BLaER1 (cell line): Measurements from ENCODE around the gene SLCO2B1.

ENCODE experiments used
- H3K27ac ChIP-seq: shearing (Covaris generic); formaldehyde crosslinking; 2 replicates; pipeline ENCODE4 v1.8.1; 2022
- H3K27me3 ChIP-seq: shearing (Covaris generic); formaldehyde crosslinking; 2 replicates; pipeline ENCODE4 v1.8.1; 2022
- H3K36me3 ChIP-seq: shearing (Covaris generic); formaldehyde crosslinking; 2 replicates; pipeline ENCODE4 v1.8.1; 2022
- H3K4me1 ChIP-seq: shearing (Covaris generic); formaldehyde crosslinking; 2 replicates; pipeline ENCODE4 v1.8.1; 2022
- H3K4me2 ChIP-seq: shearing (Covaris generic); formaldehyde crosslinking; 2 replicates; pipeline ENCODE4 v1.8.1; 2022
- H3K4me3 ChIP-seq: shearing (Covaris generic); formaldehyde crosslinking; 2 replicates; pipeline ENCODE4 v1.8.1; 2022
- H3K9ac ChIP-seq: shearing (Covaris generic); formaldehyde crosslinking; 2 replicates; pipeline ENCODE4 v1.8.1; 2022
- H3K9me3 ChIP-seq: shearing (Covaris generic); formaldehyde crosslinking; 2 replicates; pipeline ENCODE4 v1.8.1; 2022
- H4K20me1 ChIP-seq: shearing (Covaris generic); formaldehyde crosslinking; 2 replicates; pipeline ENCODE4 v1.8.1; 2022
- Cebpa-rat ChIP-seq: shearing (Covaris generic); IDR thresholded peaks from 2 replicates; pipeline ENCODE4 v1.8.1; 2022

SLCO2B1 gene

GRCh38 chr11:75161506-75162095, 10.7 kb downstream of the SLCO2B1 start:
- Histone ChIP-seq H3K4me3 (peak overlapping the region; percentile 44; the same call in 1 of the 2 replicates), H3K9me3 (no peaks in the 10 kb centered on the region), H3K4me1 (peaks cover 75% of the 10 kb centered on the region), H3K27me3 (no peaks in the 10 kb centered on the region), H3K9ac (peak overlapping the region; percentile 47; the same call in 1 of the 2 replicates), H3K36me3 (no peaks in the 10 kb centered on the region), H4K20me1 (peaks cover 7% of the 10 kb centered on the region; the same call in 1 of the 2 replicates), H3K4me2 (peak overlapping the region; percentile 96), H3K27ac (peak overlapping the region; percentile 74)
- no peak for TF ChIP-seq Cebpa-rat

- no peaks in the 10 kb centered on the region for H3K27me3 ChIP-seq
- peaks cover 87% of the 10 kb centered on the region for H3K4me1 ChIP-seq
- no peak overlapping the region for H3K4me3 ChIP-seq
- peaks cover 7% of the 10 kb centered on the region; the same call in 1 of the 2 replicates for H4K20me1 ChIP-seq
- H3K9ac ChIP-seq, result 0 out of 2 replicates have a peak overlapping the region, but pooled peaks have one; percentile 5
- H3K36me3 ChIP-seq, result no peaks in the 10 kb centered on the region
- H3K27ac ChIP-seq, result peak overlapping the region; percentile 74; the same call in 1 of the 2 replicates
- TF ChIP-seq Cebpa-rat, result no peak
- H3K9me3 ChIP-seq, result no peaks in the 10 kb centered on the region
- peak overlapping the region; percentile 96 for H3K4me2 ChIP-seq
Observed at GRCh38 chr11:75162954-75163353, 12.0 kb downstream of the SLCO2B1 start.

GRCh38 chr11:75163921-75164849, 13.3 kb downstream of the SLCO2B1 start:
- Histone ChIP-seq H3K9ac (peak overlapping the region; percentile 5; the same call in 1 of the 2 replicates), H3K4me2 (peak overlapping the region; percentile 96), H3K27me3 (no peaks in the 10 kb centered on the region), H4K20me1 (peaks cover 7% of the 10 kb centered on the region; the same call in 1 of the 2 replicates), H3K27ac (peak overlapping the region; percentile 74), H3K36me3 (no peaks in the 10 kb centered on the region), H3K4me3 (no peak overlapping the region), H3K4me1 (peaks cover 89% of the 10 kb centered on the region), H3K9me3 (no peaks in the 10 kb centered on the region)
- TF ChIP-seq Cebpa-rat, result no peak

- Histone ChIP-seq H3K36me3 (no peaks in the 10 kb centered on the region), H3K4me2 (no peak overlapping the region), H3K9me3 (no peaks in the 10 kb centered on the region), H3K4me3 (no peak overlapping the region), H3K27ac (no peak overlapping the region), H4K20me1 (no peaks in the 10 kb centered on the region), H3K9ac (no peak overlapping the region), H3K27me3 (no peaks in the 10 kb centered on the region), H3K4me1 (peaks cover 81% of the 10 kb centered on the region)
- TF ChIP-seq Cebpa-rat, result no peak
Observed at GRCh38 chr11:75165721-75166120, 14.8 kb downstream of the SLCO2B1 start.

- Histone ChIP-seq H3K9me3 (no peaks in the 10 kb centered on the region), H3K27ac (no peak overlapping the region), H3K9ac (no peak overlapping the region), H3K27me3 (no peaks in the 10 kb centered on the region), H4K20me1 (no peaks in the 10 kb centered on the region), H3K4me2 (peak overlapping the region; percentile 39), H3K4me3 (no peak overlapping the region), H3K4me1 (peaks cover 71% of the 10 kb centered on the region), H3K36me3 (no peaks in the 10 kb centered on the region)
- no peak for TF ChIP-seq Cebpa-rat
Observed at GRCh38 chr11:75166791-75167190, 15.9 kb downstream of the SLCO2B1 start.

GRCh38 chr11:75167617-75168016, 16.7 kb downstream of the SLCO2B1 start:
- Histone ChIP-seq H3K4me3 (no peak overlapping the region), H3K9me3 (no peaks in the 10 kb centered on the region), H3K27me3 (no peaks in the 10 kb centered on the region), H3K36me3 (no peaks in the 10 kb centered on the region), H3K4me1 (peaks cover 62% of the 10 kb centered on the region), H3K9ac (no peak overlapping the region), H4K20me1 (no peaks in the 10 kb centered on the region), H3K4me2 (no peak overlapping the region), H3K27ac (no peak overlapping the region)
- TF ChIP-seq Cebpa-rat, result no peak

- no peak overlapping the region for H3K4me3 ChIP-seq
- H4K20me1 ChIP-seq, result no peaks in the 10 kb centered on the region
- peaks cover 51% of the 10 kb centered on the region for H3K4me1 ChIP-seq
- H3K36me3 ChIP-seq, result no peaks in the 10 kb centered on the region
- no peak for TF ChIP-seq Cebpa-rat
- peak overlapping the region; percentile 71 for H3K4me2 ChIP-seq
- H3K27ac ChIP-seq, result 0 out of 2 replicates have a peak overlapping the region, but pooled peaks have one; percentile 35
- H3K9ac ChIP-seq, result no peak overlapping the region
- no peaks in the 10 kb centered on the region for H3K27me3 ChIP-seq
- no peaks in the 10 kb centered on the region for H3K9me3 ChIP-seq
Observed at GRCh38 chr11:75169101-75169885, 18.4 kb downstream of the SLCO2B1 start.

- no peak for TF ChIP-seq Cebpa-rat
- Histone ChIP-seq H3K9me3 (no peaks in the 10 kb centered on the region), H3K27me3 (no peaks in the 10 kb centered on the region), H4K20me1 (no peaks in the 10 kb centered on the region), H3K4me2 (no peak overlapping the region), H3K36me3 (no peaks in the 10 kb centered on the region), H3K9ac (no peak overlapping the region), H3K4me1 (peaks cover 54% of the 10 kb centered on the region), H3K27ac (no peak overlapping the region), H3K4me3 (no peak overlapping the region)
Observed at GRCh38 chr11:75170516-75171201, 19.8 kb downstream of the SLCO2B1 start.

GRCh38 chr11:75173336-75173735, 22.4 kb downstream of the SLCO2B1 start:
- Histone ChIP-seq H3K4me2 (no peak overlapping the region), H3K9me3 (no peaks in the 10 kb centered on the region), H3K27ac (no peak overlapping the region), H4K20me1 (no peaks in the 10 kb centered on the region), H3K27me3 (no peaks in the 10 kb centered on the region), H3K36me3 (no peaks in the 10 kb centered on the region), H3K4me1 (peaks cover 44% of the 10 kb centered on the region), H3K4me3 (no peak overlapping the region), H3K9ac (no peak overlapping the region)
- no peak for TF ChIP-seq Cebpa-rat
